ELF-1 (cell line): ENCODE results near the gene ADCY1.
"Not testable (repeated sequence)": the region's sequence is repeated elsewhere in the genome, so short reads cannot be mapped to it uniquely, and the experiment has no call there.

Experiments used
- DNase-seq: peaks from one replicate; pipeline ENCODE4 v3.0.0-alpha.2; 2016; ENCODE audit warnings: low read depth, low spot score

ADCY1 gene

DNA sequence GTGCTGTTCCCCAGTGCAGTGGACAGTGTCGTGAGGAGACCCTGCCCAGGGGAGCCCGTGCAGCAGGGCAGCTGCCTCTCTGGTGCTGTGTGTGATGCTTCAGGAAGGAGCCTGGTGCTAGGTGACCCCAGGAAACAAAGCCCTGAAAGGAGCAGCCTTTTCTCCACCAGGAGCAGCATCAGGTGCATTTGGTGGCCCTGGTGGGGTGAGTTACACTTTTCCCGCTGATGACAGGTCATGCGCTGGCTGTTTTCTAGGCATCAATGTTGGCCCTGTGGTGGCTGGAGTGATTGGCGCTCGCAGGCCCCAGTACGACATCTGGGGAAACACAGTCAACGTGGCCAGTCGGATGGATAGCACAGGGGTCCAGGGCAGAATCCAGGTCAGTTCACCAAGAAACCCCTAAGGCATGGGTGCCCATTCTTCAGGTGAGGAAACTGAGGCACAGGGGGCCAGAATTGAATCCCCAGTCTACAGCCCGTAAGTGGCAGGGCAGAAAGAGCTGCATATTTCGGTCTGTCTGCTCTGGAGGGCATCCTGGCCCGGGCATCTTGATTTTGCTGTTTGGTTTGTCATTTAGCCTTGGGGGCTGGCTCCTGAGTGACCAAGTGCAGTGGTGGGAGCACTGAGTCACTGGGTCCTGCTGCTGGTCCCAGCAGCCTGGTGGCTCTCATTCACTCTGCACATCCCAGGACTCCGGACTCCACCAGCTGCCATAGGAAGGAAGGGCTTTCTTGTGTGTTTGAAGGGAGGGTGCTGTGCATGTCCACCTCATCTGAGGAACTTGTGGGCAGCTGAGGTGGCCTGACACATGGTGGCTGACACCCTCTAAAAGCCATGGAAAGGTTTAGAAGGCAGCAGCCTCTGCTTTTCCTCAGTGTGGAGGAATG, 136.3 kb downstream of the ADCY1 start:
- no peak for DNase-seq

DNA sequence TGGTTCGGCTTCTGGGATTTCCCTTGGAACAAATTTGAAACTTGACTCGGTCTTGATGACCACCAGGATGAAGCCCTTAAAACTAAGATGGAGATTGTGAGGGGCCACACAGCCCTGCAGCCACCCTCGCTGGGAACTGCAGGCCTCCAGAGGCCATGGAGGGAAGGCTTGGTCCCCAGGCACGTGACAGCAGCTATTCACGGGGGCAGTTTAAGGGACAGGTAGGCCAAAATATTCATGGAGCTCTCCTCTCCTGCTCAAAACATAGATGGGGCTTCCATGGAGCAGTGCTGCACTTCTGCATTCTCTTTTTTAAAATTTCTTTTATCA, 137.0 kb downstream of the ADCY1 start:
- DNase-seq: no peak

DNA sequence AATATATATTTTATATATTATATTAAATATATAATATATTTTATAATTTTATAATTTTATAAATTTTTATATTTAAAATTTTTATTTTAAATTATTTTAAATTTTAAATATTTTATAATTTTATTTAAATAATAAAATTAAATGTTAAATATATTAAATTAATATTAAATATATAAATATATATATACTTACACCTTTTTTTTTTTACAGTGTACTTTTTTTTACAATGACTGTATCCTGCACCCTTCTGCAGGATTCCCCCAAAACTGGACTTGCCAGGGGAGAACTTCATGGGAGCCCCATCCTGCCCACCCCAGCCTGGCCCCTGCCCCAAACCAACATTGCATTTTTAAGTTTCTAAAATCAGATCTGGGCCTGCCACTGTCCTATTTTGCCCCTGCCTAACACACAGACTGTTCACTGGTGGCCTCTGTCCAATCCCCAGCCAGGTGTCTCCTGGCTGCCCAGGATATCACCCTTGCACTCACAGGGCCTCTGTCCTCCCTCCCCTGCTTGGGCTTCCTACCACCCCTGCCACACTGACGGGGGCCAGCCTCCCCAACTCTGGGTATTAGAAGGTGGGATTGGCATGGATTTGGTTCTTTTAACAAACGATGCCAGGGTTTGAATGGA, 138.0 kb downstream of the ADCY1 start:
- DNase-seq: no peak

DNA sequence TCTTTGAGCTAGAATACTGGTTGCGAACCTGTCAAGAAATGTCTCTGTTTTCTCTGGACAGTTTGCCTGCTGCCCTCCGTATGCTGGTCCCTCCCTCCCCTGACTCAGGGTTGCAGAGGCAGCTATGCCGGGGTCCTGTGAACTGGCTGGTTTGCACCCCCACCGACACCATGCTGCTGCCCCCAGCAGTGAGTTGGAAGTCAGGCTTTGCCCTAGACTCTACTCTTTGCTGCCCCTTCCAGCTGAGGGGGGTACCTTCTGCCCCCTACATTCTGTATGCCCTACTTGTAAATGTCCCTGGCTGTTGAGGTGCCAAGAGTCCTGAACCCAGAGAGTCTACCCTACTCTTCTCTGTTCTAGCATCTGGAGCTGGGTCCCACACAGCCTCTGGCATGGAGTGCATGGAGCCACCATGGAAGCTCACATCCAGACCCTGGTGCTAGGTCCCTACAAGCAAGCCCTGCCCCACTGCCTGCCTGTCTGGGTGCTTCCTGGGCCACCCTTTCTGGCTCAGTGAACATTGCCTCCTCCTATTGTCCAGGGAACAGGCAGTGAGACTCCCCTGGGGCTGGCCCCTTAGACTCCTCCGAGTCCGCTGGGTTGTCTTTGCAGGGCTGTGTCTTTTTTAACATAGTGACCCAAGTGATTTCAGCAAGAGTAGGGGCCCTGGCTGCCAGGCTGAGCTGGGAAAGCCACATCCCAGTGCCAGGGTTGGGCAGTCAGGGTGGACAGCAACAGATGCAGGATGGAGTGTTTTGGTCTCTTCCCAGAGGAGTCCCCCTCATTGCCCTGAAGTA, 138.9 kb downstream of the ADCY1 start:
- no peak for DNase-seq

DNA sequence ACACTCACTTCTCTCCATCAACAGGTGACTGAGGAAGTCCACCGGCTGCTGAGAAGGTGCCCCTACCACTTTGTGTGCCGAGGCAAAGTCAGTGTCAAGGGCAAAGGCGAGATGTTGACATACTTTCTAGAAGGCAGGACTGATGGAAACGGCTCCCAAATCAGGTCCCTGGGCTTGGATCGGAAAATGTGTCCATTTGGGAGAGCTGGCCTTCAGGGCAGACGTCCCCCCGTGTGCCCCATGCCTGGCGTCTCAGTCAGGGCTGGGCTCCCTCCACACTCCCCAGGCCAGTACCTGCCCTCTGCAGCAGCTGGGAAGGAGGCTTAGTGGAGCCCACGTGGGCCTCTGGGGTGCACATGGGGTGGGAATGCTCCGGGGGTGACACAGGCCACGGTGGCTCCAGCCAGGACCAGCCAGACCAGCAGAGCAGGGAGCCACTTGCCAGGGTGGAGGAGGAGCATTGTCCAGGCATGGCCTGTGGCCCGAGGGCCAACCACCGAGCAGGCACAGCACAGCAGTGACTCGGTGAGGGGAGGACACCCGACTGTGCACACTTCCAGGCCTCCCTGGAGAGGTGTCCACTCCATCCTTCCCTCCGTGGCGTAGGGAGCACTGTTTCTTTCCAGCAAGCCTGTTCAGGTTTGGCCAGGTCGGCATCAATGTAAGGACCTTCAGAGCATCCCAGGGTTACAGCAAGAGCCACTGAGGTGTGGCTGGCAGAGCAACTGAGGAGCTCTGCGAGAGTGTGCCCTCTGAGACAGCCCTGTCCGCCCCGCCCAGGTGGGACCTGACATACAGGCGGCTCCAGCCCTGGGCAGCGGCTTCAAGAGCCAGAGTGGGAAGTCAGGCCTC, 139.7 kb downstream of the ADCY1 start:
- DNase-seq: no peak

DNA sequence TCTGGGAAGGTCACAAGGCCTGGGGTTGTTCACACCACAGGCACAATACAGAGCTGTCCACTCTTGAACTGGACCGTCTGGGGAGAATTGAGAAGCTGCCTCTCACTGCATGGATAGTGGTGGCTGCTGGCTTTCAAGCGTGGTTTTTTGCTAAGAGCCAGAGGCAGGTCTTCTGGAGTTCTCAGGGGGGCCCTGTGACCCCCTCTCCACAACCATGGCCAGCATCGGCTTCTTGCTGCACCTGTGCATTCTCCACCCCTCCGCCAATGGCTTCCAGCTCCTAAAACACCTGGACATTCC, 140.3 kb downstream of the ADCY1 start:
- no peak for DNase-seq

DNA sequence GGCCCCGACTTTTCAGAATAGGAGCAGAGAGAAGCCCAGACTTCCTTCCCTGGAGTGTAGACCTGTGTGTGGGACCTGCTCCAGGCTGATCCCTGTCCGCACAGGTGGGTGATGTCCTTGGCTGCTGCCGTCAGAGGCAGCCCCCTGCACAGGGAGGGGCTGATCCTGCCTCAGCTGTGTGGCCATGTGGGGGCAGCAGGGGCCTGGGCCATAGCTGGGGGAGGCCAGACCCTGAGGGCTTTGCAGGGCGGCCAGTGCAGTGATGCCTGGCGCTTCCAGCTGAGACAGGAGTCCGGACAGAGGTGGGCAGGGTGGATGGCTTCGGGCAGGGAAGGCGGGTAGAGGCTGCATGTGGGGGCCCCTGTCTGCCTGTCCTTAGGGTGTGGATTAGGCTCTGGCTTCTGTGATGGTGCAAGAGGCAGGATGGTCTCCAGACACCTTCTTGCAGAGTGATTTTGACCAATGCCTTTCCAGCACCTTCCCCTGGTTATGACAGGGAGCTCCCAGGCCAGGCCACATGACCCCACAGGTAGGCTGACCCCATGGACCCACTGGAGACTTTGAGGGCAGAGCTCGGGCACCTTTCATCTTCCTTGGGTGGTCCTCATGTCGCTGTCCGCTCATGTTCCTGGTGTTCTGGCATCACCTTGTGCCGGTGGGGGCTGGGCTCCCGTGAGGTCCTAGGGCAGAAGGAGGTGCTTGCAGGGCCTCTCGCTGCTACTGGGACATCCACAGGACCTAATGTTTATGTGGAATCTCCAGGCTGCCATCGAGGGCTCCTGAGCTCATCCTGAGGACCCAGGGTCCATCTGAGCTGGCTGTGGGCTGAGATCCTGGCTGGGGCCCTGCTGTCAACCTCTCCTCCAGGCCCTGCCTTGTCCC, 141.5 kb downstream of the ADCY1 start:
- no peak for DNase-seq

DNA sequence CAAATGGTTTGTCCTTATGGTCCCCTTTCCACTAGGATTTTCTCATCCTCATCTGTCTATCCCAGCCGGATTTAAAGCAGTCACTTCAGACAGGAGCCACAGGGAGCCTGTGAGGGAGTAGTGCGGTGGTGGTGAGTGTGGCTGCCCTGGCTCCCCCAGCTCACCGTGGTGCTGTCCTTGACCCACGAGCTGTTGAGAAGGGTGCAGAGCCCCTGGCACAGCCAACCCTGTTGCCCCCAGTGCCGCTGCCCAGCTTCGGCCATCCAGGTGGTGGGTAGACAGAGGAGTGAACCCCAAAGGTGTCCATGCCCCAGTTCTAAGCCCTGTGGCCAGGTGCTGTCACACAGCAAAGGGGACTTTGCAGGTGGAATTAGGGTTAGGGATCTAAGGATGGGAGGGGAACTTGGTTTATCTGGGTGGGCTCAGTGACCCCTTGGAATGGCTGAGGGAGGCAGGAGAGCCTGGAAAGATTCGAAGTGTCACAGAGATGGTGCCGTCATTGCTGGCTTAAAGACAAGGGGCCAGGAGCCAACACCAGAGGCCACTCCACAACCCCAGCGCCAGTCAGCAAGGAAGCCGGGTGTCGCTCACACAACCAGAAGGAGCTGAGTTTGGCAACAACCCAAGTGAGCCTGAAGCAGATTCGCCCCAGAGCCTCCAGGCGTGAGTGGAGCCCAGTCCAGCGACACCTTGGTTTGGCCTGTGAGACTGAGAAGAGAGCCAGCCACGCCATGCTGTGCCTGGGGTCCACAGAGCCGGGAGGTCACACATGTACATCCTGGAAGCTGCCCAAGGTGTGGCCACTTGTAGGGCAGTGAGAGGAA, 142.4 kb downstream of the ADCY1 start:
- no peak for DNase-seq

DNA sequence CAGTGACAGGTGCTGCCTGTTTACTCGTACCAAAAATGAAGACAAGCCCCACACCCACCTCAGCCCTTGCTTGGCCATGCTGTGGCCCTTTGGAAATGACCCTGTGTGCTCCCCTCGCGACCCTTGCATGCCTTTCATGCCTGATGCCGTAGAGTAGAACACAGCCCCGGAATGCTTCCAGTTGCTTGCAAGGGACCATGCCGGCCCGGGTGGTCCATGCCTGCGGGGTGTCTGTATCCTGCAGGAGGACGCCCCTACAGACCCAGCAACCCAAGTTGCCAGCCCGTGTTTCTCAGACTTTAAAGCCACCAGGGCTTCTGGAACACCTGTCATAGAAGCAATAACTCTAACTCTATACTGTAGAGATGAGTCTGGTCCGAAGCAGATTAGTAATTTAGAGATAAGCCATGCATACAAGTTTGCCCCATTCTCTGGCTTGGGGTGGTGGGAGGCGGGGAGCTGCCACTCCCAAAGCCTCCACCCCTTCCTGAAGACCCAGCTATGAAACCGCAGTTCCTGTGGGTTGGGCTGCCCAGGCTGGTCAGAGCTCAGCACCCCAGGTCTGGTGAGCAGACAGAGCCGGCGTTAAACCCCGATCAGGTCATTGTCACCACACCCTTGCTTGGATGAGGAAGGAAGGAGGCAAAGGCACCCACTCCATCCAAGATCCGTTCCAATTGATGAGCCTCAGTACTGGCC, 143.5 kb downstream of the ADCY1 start:
- no peak for DNase-seq

DNA sequence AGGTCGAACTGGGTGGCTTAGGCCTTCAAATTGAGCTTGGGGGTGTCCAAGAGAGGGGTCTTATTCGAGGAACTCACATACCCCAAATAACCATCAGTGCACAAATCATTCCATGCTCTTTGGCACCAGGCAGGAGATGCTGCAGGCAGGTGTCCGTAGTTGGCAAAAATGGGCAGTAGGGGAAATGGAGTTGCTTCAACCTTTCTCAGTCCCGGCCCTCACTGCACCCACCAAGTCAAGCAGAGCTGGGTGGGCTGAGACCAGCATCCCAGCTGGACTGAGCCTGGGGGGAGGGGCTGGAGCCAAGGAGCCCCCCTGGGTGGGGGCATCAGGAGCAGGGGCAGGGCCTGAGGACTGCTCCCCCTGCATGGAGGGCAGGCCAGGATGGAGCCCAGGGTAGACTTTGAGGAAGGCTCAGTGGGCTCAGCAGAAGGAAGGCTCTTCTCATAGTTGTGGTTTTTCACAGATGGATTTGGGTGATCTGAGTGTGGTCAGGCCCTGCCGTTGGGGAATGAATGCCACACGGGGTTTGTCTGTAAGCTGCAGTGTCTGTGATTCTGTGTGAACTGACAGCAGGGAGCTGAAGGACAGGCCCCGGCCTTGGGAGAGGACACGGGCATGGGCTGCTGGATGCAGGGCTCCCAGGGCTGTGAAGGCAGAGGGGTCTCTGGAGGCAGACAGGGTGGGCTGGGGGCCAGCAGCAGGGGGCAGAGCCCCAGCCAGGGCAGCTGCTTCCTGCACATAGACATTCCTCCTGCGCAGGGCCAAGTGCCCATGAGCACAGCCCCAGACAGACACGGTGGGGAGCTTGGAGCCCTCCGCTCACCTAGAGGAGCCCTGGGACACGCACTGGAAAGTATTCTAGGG, 144.5 kb downstream of the ADCY1 start:
- DNase-seq: no peak

DNA sequence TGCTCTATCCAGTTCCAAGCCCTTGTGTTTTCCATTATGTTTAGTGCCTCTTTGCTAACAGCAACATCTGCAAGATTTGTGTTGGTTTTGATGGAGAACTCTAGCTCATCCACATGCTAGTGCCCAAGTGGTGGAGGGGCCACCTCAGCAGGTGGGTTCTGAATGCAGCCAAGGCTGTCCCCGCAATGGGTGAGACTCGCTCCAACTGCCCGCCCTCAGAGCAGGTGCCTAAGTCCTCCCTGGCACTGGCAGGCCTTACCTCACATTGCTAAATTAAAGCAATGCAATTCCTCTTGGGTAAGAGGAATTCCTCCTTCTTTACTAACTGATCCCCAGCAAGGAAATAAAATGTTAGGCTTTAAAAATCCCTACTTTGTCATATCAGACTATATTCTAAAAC, 146.8 kb downstream of the ADCY1 start:
- DNase-seq: no peak

DNA sequence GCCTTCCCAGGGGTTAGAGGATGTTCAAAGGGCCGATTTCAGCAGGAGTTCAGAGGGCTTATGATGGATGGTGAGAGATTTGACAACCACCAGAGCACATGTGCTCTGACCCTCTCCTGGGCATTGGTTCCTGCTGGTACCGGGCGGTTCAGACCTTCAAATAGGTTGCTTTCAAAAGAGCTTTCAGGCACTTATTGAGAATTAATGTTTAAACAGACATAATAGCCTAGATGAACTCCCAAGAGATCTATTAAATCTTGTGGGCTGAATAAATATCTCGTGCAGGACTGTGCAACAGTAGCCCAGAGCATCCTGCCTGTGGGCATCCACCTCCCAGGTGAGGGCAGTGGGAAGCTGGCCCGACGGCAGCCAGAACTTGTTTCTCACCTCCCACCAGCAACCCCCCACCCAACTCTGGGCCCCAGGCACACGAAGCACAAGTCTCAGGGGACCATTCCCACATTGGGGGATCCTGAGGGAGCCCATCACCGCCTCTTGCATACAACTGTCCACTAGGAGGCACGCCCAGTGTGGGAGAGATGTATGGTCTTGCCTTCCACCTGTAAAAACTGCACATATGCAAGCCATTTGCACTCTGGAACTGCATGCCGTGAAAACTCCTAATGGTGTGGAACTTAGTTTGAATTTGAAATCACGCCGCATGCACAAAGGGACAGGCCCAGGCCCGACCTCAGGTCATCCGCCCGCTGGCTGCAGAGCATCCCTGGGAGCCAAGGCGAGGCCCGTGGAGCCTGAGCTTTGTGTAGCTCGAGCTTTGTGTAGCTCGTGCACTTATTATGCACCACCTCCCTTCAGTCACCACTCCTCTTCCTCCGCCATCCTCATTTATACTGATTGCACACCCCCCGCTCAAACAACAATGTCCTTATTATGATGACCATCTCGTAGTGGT, 147.8 kb downstream of the ADCY1 start:
- DNase-seq: no peak

DNA sequence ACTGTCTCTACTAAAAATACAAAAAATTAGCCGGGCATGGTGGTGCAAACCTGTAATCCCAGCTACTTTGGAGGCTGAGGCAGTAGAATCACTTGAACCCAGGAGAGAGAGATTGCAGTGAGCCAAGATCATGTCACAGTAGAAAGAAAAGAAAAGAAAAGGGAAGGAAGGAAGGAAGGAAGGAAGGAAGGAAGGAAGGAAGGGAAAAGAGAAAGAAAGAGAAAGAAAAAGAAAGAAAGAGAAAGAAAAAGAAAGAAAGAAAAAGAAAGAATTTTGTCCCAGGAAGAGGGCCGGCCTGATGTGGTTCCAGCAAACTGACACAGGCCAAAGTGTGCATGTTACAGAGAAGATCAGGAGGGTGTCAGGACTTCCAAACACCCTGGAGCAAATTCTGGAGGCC, 151.1 kb downstream of the ADCY1 start:
- DNase-seq: not testable (repeated sequence)

DNA sequence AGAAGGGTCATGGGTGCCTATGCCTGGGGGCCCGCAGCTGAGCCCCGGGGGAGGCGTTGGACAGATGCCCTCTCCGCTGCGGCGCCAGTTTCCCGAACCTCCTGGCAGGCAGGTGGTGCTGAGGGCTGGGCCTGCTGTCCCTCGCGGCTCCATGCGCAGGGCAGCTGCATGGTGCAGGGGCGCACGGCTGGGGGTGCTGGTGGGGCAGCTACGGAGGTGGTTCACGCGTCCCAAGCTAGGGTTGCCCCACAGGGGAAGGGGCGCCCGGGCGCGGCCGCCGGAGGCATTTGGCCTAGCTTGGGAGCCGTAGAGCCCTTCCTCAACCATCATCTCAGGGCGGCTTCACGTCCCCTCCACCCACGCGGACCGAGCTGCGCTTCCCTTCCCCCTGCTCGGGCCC, 152.7 kb downstream of the ADCY1 start:
- no peak for DNase-seq

DNA sequence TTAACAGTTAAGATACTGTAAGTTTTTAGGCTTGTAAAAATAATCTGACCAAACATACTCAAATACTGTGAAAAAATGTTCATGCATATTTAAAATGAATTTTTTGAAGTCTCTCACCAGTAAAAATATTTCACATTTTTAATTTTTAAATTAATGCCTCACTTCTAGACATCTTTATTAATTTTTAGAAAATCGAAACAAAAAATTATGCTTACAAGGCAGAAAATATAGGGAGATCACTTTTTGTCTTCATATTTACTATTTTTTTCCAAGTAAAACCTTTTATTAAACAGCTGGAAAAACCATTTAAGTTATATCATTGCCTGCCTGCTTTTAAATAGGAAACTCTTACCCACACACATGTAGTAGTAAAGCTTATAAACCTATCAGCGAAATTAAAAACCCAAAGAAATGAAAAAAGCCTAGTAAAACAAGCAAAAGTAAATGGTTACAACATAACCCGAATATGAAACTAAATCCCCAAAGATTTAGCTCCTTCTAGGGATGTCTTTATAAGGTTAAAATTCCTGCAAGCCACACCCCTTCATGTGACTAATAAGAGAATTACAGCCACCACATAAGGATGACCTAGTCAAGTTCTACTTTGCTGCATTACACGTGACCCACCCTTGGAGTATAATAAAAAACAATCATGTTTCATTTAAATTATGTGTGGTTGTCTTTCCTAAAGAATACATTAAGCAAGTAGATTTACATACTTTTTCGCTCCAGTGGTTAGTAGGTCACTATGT, 157.7 kb downstream of the ADCY1 start:
- not testable (repeated sequence) for DNase-seq

DNA sequence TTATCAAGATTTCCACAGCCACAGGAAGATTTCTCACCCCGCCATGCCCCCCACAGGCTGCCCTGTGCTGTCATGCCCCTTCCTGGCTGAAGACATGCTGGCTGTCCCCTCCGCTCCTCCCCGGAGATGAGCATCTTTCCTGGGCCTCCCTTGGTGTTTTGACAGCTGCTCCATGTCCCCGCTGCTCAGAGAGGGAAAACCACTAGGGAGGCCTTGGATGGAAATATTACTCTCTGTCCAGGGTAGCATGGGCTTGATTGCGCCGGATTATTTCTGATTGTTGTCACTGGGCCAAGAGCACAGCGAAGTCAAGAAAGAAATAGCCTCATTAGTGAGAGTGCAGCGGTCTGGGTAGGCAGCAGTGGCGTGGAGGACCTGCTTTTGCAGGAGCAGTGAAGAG, 164.8 kb downstream of the ADCY1 start:
- not testable (repeated sequence) for DNase-seq

DNA sequence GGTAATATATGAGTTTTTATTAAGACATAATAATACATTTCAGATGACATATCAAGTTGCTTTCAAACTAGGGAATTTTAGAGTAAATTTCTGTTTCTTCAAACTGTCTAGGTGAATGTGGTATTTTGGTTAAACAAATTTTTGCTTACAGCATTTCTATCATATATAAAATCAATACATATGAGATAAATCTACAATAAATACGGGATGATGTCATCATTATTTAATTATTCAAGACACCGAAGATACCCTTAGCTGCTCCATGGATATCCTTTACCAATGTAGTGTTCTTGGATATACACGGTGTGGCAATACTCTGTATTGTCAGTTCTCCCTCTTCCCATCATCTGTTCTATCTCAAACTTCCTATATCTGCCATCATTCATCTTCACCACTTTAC, 166.4 kb downstream of the ADCY1 start:
- not testable (repeated sequence) for DNase-seq
